NCI-H2107 treated with DMSO at 0.1 percent for 48 hours (cell line): Measurements from ENCODE around the gene CERS6.

Experiments
- DNase-seq: peaks from one replicate; lab custom pipeline; 2025; ENCODE audit not compliant: unreplicated experiment; lab: John Stamatoyannopoulos, UW

Gene CERS6

DNA sequence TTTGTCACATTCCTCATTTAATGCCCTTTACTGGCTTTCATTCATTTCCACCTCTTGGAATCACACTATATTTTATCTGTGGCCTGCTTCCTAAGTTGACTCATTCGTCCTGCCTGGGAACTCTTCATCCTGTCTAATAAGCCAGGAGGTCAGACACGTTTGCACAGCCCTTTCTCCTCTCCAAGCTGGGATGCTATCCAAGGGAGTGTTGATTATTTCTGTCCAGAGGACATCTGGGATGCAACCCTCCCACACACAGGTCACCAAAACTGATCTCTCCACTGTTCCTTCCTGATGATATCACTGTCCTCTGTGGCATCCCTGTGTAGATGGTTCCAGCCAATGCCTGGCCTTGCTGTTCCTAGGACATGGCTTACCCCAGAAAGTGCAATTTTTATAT, 266.5 kb downstream of the CERS6 start:
- no peak for DNase-seq

DNA sequence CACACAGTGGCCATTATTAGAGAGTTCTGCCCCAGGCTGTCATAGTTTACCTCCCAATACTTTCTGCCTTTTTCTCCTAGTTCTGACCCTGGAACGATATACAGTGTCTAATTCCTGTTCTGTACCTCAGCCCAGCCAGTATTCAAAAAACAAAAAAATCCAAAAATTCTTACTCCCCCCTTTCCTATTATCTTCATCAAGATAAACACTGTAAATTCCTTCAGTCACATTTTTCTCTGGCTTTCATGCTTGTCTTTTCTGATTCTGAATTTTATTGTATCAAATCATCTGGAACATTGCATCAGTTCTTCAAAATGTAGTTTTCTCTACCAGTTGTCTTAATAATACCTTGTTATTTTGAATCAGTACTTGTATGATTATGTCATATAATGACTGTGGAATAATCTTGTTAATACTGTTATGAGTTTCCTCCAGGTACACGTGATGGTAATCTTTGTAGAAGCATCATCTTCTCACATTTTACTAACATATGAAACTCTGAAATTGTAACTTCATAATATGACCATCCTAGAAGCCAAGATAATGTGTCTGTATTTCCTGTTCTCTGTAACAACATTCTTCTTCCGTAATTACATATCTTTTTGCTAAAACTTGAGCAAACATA, 267.3 kb downstream of the CERS6 start:
- DNase-seq = no peak

DNA sequence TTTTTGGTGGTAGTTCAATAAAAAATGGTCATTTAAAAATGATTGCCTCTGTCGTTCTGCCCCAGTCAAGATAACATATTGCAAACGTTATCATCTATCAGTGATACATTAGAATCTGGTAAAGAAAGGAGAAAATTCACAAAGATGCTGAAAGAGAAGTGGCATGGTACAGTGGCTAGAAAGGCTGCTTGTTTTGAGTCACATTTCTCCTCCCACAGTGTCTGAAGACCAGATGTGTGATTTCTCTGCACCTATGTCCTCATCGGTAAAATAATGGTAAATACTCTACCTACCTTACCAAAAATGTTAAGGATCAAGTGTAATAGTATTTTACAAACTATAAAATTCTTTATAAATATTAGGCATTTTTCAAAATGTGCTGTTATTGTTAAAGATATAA, 270.3 kb downstream of the CERS6 start:
- DNase-seq = no peak

DNA sequence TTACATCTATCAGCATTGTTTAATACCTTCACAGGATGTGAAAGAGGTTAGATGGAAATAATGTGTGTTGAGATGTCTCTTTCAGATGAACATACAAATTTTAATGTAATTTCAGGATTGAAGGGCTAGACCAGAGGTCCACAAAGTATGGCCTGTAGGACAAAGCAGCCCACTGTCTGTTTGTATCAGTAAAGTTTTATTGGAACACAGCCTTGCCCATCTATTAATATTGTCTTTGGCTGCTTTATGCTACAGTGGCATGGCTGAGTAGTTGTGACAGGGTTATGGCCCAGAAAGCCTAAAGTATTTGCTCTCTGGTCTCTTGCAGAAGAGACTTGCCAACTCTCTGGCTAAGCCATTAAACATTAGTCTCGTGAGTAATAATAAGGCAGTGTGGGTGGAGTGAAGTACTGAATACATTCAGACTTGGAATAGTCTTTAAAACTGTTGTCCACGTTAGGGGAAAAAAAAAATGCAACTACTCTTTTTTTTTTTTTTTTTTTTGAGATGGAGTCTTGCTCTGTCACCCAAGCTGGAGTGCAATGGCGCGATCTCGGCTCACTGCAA, 271.9 kb downstream of the CERS6 start:
- DNase-seq = no peak

DNA sequence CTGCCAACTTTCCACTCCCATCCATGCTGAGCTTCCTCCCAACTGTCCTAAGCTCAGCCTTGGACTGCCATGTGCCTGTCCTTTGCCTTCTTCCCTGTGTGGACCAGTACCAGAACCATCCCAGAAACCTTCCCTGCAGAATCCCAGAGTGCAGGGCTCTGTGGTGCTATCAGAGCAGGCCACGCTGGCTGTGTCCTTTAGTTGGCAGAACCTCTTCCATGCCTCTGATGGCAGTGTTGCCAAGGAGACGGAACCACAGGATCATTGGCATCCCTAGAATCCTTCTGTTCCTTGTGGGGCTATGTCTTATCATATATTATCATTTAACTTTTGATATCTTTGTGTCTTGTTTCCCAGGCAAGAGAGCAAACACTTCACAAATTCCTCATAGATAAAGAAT, 273.4 kb downstream of the CERS6 start:
- no peak for DNase-seq

DNA sequence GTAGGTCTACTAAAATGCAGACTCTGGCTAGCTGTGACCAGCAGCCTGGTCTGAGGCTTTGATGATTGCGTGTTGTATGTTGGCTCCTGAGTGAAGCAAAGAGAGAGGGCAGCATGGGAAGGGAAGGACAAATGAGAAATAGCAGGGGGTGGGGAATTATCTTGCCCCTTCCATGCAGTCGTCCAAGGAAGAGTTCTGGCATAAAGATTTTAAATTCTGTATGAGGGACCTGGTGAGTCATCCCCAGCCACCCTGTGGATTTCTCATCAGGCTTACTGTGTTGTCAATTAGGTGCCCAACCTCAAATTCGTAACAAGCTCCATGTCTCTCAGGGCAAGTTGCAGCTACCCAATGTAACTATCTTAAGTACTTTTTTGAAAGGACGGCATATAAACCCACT, 274.3 kb downstream of the CERS6 start:
- DNase-seq = no peak

DNA sequence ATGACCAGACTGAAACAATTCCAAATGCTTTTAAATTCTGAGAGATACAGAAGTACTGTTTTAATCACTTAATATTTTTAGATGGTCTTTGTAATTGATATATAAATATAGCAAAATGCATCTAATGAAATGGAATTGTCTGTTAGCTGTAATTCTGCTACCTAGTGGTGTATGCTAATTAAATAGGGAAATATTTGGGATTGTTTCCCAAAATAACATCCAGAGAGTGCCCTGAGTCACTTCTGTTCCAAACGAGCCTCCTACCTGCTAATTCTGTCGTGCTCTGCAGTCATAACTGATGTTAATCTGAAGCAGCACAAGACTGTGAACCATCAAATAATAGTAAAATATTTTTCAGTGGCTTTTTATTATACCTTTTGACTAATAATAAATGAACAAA, 274.9 kb downstream of the CERS6 start:
- no peak for DNase-seq

DNA sequence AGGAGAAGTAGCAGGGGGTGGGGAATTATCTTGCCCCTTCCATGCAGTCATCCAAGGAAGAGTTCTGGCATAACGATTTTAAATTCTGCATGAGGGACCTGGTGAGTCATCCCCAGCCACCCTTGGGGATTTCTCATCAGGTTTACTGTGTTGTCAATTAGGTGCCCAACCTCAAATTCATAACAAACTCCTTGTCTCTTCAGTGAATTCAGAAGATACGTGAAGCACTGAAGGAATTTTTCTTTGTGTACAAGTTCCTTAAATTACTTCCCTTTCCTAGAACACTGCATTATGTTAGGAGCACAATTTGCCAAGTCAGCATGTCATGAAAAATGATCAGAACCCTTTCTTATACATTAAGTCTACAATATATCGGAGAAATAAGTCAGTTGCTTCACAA, 275.5 kb downstream of the CERS6 start:
- no peak for DNase-seq

DNA sequence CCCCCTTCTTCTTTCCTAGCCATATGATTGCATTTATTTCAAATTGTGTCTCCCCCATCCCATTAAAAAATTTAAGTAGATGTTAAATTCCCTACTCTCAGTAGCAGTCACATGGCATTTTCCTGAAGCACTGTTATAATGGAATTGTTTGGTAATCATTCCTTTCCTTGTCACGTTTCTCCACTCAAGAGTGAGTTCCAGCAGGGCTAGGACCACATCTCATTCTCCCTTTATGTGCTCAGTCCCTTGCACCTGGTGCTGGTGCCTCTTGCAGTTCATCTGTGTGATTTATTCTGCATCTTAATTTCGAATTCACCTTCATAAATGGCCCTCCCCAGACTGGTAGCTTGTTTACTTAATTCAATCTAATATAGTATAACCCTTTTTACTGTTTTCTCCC, 276.0 kb downstream of the CERS6 start:
- peak; percentile 35 for DNase-seq

DNA sequence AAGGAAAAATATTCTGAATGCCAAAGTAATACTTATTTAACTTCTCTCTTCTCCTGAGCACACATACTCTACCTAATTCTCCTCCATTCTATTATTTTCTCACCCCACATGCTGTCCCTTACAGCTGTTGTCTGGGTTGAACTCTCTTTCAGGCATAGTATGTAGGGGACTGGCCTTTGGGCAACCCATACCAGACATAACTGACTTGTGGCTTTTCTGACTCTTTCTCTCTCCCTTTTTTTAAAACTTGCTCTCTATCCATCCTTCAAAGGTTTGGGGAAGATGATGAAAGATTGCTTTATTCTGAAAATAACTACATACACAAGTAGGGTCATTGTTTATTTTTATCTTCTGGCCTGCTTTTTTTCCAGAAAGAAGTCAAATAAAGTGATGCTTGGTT, 276.4 kb downstream of the CERS6 start:
- no peak for DNase-seq

DNA sequence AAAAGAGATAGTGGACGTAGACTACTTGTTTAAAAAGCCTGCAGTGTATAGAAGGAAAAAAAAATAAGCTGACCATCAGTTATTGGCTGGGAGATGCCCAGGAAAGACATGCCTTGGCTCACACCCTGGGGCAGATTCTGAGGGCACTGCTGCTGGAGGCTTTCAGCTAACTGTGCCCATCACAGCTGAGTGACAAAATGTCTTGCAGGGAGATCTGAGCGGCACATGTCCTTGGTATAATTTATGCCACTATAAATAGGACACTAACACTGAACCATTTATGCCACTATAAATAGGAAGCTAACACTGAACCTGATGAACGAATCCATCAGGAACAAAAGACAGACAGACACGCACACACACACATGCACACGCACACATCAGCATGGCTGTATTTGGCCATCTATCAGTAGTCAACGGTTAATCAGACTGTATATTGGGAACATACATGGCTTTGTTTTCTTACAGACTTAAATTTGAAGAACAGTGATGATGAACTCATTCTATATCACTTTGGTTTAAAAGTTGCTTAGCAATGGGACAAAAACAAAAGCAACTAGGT, 278.2 kb downstream of the CERS6 start:
- no peak for DNase-seq

DNA sequence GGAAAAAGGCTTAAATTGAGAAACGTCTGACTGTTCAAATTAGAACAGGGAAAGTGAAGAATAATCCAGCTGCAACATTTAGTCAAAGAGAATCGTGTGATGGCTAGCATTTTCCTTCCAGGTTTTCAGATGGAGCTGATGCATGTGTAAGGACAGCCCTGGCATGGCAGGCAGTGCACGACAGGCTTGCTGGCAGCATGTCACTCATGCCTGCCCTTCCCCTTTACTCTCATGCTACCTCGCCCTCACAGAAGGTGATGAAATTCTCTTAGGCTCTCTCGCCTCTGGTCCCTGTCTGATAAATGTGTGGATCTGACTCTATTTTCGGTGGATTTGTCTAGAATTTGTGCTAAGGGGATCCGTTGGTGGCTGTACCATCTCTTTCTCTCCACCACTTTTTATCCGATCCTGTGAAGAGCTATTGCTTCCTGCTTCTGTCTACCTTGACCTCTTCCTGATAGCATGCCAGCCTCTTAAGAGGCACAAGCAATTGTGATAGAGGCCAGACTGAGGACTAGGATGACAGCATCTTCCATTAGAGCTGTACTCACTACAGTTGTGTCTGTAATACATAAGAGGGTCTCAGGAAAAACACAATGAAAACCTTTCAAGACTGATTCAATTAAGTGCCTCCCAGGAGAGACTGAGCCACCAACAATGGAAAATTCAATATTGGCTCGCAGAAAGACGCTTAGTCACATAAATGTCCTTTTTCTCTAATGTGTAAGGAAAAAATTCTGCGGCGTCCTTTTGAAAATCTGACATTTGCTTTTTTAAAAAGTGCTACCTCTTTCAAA, 280.8 kb downstream of the CERS6 start:
- no peak for DNase-seq

DNA sequence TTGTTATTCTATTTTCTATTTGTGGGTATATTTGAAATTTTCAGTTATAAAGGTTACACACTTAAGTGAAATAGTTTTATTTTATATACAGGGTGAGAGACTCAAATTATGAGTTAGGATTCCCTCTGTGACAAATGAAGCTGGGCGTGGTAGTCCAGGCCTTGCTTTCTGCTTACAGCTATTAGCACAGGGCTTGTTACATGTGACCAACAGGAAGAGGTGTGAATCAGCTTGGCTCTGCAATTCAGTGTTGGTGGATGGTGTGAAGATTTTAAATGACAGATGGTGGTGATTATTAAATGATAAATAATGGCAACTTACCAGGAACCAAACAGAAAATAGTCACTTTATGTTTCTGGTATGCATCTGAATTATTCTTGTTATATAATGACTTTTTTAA, 282.0 kb downstream of the CERS6 start:
- DNase-seq = no peak

DNA sequence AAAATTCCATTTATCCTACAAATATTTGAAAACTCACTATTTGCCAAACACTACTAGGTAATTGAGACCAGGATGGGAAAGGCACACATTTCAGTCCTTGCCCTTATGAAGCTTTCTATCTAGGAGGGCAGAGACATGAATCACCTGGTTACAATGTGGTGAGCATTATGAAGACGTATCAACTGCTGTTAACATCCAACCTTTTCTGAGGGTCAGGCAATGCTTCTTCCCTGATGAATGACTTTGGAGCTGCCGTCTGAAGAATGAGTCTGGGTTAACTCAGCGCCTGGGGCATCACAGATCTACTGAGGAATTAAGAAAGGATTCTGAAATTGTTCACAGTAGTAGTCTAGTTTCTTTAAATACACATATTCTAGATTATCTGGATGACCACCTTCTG, 284.3 kb downstream of the CERS6 start:
- DNase-seq = no peak

DNA sequence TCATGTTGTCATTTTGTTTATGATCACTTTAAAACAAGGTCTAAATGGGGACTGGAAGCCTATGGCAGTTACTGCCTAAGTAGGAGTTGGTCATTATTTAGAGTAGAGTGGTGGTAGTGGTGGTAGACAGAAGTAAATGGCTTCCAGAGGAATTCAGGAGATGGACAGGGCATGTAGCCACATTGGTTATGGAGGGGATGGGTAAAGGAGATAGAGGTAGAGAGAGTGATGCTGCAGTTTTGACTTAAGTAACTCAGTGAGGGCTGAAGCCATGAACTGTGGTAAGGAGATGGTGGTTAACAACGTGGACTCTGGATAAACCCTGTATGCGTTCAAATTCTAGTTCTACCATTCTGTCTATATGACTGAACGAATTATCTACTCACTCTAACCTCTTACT, 284.7 kb downstream of the CERS6 start:
- no peak for DNase-seq

DNA sequence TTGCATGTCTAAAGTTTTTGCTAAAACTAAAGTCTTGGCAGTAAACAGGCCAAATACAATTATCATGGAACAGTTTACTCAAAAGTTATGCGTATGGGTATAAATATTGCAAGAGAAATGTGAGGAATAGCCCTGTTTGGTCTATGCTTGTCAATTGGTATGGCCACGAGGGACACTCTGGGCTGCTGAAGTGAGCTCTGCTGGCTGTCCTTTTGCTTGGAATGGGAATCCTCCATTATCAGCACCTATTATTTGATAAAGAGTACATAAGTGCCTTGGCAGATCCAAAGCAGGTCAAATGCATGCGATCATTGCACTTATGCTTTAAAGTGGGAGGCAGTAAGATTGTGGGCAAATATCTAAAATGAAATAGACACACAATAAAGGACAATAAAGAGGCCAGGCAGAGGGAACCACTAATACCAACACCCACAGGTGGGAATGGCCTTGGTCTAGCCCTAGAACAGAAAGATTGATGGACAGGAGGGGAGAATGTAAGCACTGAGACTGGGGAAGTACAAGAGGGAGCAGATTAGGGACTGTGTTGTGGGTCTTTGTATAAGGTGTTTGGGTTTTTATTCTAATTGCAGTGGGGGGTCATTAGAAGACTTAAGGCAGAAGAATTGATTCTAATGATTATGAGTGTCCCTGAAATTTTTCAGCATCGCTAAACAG, 286.3 kb downstream of the CERS6 start:
- DNase-seq = no peak

DNA sequence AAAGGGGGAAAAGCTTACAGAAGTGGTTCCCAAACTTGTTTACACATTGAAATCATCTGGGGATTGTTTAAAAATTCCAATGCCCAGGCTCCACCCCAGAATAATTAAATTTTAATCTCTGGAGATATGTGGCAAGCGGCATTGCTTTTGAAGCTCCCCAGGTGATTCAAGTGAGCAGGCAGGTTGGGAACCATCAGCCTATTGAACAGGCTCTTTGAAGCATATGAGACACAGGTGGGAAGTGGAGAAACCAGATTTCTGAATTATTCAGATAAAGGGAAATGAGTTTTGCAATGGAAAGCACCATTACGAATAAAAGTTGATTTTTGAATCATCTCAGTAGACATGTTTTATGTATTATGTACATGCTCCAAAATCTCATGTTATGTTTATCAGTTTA, 288.8 kb downstream of the CERS6 start:
- no peak for DNase-seq

DNA sequence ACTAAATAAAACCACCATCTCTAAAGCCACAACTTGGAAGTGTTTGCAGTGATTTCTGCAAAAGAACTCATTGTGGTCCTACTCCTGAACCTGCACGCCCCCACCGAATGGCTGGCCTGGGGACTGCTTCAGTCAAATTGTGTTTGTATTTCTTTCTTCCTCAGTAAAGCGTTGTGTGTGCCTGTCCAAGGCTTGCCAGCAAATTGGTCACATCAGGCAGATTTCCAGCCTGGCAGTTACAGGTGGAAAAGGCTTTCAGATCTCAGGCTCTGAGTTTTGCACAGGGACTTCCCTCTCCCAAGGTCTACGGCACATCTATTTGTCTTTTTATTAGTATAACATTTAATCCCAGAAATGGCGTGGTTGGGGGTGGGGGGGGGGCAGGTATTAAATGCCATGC, 292.4 kb downstream of the CERS6 start:
- DNase-seq = no peak

DNA sequence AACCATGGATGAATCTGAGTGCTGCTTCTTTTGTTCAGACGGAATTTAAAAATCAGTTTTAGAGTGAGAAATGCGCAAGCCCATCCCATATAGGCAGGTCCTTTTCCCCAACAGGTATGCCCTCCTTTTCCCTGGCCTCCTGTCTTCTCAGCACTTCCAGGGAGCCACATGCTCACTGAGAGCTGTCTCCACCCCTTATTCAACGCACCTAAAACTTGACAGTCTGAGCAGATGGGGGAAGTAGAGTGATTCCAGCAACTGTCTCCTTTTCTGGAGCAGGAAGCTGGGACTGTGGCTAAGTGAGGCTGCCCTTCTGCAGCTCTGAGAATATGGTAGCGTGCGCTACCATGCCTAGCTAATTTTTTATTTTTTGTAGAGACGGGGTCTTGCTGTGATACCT, 293.2 kb downstream of the CERS6 start:
- no peak for DNase-seq

DNA sequence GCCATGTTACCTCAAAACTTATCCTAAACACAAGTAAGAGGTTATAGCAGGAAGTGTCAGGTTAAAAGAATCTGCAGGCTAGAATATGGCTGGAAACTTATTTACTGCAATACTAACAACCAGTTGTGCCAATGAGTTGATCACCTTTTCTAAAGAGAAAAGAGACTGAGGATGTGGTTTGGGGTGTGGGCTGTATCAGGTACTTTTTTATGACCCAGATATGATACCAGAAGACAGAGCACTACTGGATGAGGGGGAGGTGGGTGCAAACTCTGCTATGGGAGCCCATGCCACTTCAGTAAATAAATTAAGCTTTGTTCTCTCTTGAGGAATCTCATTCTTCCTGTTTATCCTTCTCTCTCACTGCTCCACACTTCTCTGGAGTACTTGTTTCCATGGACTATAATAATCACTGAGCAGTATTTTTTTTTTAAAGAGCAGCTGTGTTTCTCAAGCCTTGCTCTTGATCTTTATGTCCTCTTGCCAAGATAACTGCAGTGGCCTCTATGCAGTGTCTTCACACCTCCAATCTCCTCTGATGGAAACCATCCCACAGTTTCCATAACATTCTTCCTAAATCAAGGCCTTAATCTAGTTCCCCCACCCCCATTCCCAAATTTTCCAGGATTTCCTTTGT, 295.1 kb downstream of the CERS6 start:
- DNase-seq = peak; percentile 7

DNA sequence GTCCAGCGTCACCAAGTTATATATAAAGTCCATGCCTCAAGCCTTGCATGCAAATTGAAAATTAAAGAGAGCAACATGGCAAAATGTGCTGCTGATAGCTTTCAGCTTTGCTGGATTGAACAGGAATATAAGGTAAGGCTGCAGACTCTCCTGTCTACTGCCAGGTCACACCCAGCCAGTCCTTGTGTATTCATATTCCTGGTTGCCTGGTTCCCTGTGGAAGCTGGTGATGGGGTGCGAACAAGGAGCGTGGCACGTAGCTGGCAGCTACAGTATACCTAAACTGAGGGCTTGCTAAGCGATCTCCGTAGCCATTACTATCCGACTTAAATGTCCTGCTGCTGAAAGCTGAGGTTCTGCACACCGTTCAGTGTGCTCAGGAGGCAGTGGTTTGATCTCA, 296.3 kb downstream of the CERS6 start:
- DNase-seq = no peak
